Measurements from ENCODE around the gene PPME1.

The PPME1 gene

DNA sequence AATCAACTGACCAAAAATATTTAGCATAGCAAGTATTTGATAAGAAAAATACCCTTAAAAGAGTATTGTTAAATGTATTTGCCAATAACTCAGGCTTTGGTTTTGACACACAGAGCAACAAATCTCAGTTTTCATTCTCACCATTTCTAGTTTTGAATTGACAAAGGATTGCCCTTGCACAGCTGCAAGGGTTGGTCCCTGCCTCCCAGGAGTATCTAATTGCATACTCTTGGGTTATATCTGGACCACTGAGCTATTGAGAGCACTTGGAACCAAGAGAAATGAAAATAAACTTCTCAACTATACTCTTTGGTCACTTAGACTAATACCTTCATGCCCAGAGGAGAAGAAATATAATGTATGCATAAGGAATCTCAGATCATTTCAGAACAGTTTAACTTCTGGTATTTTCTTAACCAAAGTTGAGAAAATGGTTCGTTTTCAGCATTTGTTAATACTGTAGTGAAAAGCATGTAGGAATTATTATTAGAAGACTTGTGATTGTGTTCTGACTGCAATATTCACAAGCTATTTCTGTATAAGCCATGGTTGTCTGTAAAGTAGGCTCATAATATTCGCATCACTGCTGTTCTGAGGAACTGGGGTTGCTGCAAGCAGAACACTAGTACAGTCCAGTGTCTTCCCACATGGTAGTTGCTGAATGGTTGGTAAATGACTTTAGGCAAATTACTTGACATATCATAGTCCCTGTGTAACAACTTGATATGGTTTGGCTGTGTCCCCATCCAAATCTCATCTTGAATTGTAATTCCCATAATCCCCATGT is 8.2 kb upstream of the PPME1 start:
- DNase-seq = no peak

DNA sequence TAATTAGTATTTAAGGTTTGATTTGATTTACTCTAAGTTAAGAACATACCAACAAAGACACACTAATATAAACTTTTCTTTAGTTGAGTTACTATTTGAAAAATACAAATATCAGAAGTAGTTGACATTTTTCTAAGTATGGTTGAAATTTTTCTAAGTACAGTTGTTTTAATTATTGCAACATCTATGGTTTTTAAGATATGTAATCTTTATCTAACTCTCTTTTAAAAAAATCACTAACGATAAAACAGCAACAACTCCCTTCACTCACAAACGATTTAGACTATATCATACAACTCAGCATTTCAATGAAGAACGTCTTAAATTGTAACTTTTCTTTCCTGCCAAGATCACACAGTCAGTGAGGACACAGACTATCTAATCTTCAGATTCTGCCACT is 2.3 kb upstream of the PPME1 start:
- DNase-seq = no peak

DNA sequence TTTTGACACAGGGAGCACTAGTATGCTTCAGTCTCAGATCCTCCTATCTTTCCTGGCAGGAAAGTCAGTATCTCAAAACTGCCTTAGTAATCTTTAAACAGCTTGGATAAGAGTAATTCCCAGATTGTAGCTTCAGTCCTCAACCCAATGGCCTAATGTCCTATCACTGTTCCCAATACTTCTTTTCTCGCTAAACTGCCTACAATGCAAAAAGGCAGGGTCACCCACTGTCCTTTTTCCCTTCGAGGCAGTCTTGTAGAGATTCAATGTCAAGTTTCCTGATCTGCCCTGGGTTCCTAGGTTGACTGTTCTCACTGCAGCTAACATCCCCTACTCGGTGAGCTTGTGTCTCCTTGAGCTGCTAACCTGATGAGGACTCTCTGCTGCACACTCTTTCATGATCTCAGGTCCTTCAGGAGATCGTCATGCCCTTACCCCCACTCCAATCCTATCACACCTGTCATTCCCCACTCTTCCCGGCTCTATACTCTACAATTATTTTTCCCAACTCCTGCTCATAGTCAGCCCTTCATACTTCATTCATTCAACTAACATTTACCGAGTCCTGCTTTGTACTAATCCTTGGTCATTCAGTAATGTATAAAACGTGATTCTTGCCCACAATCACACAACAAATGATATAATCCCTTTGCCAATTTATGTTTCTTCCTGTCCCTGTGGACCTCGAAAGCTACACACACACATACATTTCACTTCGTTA is 1.2 kb upstream of the PPME1 start:
- DNase-seq = peak; percentile 10

DNA sequence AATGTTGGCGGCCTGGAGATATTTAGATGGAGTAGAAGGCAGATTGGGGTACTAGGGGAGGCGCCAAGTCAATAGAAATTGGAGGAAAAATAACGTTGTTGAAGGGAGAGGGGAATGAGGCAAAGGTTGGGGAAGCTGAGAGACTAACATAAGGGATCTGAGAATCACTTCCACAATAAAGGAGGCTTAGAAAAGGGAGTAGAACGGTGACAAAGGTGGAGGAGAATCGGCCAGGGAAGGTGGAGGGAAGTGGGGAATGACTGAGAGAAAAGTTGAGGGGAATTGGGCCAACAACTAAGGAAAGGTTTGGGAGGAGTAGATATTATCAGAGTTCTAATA is 510 bp downstream of the PPME1 start:
- no peak for DNase-seq

DNA sequence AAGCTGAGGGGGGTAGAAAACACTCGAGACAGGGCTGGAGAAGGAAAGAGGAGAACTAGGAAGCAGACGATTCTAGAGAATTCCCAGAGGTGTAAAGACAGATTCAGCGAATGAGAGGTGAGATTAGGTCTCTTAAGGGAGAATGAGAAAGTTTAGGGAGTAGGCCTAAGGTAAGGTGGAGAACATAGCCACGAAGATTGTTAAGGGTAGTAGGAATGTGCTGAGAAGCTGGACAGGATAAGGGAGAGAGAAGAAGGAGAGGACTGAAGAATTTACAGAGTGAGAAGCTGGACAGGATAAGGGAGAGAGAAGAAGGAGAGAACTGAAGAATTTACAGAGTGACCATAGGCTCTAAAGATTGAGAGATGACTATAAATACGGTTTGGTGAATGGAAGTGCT is 908 bp downstream of the PPME1 start:
- DNase-seq = no peak

DNA sequence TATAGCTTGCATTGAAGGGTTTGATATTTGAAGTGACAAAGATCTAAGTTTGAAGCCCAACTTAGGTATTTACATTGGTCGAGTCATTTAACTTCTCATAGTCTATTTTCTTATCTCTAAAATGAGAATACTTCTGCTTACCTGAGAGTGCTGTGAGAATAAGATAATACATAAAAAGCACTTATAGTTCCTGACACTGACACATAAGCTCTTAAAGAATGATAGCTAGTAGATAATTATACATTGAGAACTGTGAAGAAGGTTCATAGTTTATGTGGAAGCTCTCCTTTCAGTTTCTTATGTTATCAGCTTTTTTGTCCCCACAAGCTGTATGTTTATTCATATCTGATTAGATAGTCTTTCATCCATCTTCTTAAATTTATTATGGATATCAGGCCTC is 4.8 kb downstream of the PPME1 start:
- no peak for DNase-seq

DNA sequence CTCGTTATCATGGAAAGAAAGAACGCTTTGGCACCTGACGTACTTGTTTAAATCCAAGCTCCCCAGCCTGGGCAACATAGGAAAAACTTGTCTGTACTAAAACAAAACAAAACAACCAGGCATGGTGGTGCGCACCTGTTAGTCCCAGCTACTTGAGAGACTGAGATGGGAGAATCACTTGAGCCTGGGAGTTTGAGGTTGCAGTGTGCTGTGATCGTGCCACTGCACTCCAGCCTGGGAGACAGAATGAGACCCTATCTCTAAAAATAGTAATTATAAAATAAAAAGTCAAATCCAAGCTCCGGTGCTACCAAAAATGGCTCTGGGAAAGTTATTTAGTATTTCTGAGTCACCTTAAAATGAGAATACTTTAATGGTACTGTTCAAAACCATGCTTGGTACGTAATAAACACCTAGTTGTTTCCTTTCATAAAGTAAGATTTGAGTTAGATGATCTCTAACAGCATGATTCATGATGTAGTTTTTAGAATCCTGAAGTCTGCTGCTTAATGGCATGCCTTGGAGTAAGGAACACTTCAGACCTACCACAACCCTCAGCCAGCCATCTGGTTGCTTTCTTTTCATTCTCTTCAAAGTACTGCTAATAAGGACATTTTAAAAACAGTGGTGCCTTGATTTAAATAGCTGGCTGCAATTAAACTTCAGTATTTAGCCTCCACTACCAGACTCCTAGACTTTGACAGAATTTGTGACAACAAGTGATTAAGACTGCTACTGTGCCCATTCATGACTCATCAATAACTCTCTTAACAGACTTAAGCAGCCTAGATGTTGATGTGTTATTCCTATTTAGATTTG is 8.4 kb downstream of the PPME1 start:
- no peak for DNase-seq

DNA sequence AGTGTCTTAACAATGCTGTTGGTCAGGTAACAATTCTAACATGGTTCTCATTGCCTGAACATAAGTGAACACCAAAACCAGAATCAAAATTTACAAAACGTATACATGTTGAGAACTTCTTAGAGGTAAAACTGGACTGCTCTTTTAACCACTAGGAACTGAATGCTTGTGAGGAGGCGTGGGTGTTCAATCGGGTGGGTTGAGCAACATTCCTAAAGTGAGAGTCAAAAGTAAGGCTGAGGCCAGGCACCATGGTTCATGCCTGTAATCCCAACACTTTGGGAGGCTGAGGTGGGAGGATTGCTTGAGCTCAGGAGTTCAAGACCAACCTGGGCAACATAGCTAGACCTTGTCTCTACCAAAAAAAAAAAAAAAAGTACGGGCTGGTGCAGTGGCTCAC is 11.5 kb downstream of the PPME1 start:
- no peak for DNase-seq

DNA sequence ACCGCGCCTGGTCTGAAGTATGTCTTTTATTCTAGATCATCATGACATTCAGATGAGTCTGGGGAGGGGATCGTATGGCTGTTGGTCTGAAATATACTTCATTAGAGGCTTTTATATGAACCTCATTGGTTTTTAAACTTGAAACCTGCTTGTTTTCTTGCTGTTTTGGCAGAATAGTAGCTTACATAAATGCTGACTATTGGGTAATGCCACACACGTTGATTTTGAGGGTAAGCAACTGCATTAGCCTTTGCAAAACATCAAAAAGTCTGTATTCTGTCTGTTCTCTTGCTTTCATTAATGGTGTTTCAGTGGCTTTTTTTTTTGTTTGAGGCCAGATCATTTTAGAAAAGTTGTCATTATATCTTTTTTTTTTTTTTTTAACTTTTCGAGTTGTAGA is 14.2 kb downstream of the PPME1 start:
- peak; percentile 46 for DNase-seq

DNA sequence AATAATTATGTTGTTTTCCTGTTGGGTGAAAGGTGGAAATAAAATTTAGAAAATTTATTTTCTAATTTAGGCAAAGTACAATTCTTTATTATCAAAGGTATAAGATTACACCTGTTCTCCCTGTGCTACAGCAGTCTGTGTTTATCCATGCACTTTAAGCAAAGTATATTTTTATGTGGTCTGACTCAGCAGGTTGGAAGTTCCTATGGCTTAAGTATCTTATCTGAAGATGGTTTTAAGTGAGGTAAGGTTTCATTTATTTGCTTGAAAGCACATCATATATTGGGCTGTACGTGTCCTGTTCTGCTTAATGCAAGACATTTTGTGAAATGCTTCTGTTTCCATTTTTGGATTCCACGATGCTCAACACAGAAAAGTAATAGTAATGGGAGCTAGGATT is 14.6 kb downstream of the PPME1 start:
- peak; percentile 29 for DNase-seq

DNA sequence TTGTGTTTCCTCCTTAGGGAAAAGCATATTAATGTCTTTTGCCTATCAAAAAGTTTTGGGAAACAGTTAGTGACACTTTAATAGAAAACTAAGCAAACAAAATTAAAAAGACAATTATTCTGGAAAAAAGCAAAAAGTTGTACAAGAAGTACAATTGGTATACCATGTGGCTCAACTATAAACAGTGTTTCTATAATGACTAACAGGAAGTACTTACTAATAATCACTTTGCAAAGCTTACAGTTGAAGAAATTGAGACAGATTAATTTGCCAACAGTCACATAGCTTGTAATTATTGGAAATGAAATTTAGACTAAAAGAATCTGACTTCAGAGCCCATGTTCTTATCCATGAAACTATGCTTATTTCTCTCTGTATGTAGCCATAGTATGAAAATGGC is 24.7 kb downstream of the PPME1 start:
- no peak for DNase-seq

DNA sequence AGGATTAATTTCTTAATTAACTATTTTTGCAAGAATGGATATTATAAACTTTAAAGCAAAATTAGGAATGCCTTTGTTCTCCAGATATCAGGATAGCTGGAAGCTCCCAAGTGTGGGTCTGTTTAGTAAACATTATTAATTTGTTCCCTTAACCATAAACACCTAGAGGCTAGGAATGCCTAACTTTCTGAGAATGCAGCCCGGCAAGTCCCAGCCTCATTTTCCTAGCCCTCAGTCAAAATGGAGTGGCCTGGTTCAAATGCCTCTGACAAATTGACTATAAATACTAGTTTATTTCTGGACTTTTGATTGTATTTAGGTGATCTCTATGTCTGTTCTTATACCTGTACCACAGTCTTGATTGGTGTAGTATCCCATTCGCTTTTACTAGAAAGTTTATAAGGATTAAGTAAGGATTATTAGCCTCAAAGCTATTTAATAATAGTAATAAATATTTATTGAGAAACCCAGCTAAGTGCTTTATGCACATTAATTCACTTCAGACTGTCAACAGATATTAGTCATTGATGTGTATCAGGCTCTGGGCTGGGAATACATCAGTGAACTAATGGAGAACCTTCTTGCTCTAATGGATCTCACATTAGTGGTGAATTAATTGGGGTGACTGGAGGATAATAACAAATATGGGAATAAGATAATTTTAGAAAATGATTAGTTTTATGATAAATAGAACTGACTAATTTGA is 25.8 kb downstream of the PPME1 start:
- DNase-seq = no peak

DNA sequence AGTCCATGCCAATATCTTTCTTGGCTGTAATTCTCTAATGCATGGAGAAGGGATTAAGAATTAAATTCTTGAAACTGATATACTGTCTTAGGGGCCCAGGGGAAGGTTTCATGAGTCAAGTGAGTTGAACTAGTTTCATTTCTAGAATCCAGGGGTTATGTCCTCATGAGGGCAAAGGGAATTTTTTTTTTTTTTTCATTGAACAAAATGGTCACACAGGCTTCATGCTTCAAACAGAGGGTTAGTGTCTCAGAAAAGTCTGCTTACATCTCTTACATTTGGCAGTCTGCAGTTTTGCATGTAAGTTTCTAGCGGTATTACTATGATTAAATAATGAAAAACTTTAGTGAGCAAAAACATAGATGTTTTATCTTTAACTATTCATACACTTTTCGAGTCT is 32.9 kb downstream of the PPME1 start:
- no peak for DNase-seq

DNA sequence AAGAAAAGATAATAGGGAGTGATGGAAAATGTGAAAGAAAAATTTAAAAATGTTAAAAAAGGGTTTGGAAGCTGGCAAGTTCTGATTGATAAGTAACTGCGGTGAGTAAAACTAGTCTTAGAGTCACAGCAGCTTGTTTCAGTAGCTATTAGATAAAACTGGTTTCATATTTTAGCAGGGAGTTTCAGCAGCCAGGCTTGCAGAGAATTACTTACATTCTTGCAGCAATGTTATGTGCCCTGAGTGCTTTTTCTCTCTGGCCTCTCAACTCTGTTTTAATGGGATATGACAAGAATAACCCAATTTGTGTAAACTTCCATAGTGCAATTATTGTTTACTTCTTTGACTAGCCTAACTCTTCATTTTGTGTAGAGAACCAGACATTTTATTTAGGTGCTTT is 33.6 kb downstream of the PPME1 start:
- DNase-seq = no peak

DNA sequence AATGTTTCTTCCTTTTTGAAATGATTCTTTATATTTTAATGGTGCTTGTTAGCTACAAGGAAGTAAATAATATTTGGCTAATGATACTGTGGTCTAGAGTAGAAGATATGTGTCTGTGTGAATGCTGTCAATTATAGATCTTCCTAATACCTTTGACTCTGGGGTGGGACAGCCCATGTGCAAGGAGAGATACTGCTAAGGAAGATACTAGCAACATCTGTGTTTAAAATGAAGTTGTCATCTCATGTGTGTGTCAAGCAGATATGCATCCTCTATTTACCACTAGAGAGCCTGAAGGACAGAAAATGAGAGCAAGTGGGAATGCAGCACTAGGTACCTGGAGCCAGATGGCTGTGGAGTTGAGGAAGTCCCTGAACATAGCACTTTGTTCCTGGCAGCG is 34.1 kb downstream of the PPME1 start:
- DNase-seq = no peak

DNA sequence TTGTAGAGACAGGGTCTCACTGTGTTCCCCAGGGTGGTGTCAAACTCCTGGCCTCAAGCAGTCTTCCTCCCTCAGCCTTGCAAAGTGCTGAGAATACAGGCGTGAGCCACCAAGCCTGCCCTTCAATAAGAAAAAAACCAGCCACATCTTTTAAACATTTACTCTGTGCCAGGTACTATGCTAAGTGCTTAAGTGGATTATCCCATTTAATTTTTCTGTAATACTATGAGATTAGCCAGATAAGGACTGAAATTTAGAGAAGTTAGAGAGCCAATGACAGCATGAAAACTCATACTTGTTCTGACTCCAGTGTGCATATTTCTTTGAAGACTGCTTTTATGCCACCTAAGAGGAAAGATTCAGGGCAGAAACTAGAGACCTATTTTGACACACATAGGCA is 35.7 kb downstream of the PPME1 start:
- no peak for DNase-seq

DNA sequence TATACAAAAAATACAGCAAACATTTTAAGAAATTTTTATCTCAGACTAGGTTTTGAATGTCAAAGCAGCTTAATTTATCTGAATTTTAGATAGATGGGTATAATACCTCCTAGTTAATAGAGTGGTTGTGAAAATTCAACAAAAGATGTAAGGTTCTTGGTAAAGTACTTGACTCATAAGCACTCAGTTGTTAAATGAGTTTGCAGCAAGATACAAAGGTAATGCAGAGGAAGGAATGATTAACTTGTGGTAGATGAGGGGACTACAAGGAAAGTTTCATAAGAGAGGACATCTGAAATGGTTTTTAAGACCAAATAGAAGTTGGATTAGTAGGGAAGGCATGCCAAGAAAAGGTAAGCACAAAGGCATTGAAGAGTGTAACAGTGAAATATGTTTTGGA is 37.4 kb downstream of the PPME1 start:
- DNase-seq = no peak

DNA sequence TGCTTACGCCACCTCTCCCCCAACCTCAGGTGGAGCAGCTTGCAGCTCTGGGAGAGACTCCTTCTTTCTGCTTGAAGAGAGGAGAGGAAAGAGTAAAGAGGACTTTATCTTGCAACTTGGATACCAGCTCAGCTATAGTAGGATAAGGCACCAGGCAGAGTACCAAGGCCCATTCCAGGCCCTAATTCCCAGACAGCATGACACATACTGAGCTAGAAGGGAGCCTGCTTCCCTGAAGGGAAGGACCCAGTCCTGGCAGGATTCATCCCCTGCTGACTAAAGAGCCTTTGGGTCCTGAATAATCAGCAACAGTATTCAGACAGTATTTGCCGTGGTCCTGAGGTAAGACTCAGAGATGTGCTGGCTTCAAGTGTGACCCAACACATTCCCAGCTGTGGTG is 41.4 kb downstream of the PPME1 start:
- no peak for DNase-seq

DNA sequence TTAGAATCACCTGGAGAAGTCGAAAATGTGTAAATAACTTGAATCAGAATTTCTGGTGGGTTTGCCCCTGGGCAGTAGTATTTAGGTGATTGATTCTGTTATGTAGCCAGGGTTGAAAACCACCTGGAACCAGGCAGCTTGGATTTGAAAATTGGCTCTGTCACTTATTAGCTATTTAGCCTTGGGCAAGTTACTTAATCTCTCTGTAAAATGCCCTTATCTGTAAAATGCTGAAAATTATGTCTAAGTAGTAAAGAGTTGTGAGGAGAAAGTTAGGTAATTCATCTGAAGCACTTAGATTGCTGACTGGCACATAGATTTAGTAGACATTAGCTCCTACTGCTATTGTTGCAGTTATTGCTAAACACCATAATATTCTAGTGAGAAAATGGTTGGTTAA is 49.3 kb downstream of the PPME1 start:
- DNase-seq = no peak

DNA sequence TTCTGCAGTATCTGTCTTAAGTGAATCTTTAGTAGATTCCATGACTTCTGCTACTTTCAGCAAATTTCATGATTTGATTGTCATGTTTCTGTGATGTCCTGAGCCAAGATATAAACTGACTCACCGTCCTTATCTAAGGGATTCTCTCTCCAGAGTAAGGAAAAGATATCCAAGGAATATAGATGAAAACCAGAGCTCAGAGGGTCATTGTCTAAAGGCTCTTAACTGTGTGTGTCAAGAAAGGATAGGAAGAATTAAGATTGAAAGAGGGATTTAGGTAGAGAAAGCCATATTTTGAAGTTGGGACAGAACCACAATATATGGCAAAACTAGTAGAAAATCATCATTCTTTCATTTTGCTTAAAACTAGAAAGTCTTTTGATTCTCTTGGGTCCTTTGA is 50.7 kb downstream of the PPME1 start:
- no peak for DNase-seq

DNA sequence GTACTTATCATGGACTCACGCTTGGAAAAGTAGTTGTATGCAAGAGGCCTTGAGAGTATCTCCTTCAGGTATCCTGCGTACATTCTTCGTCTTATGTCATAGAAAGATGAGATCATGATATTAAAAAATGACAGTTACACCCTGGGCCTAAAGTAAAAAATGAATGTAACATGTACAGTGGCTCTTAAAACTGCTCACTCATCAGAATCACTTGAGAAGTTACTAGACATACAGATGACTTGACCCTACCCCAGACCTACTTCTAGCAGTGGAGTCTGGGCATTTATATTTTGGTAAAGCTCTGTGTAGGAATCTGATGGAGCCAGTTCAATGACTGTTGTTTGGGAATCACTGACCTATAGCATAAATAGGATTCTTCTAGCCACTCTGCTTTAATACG is 54.5 kb downstream of the PPME1 start:
- DNase-seq = no peak

DNA sequence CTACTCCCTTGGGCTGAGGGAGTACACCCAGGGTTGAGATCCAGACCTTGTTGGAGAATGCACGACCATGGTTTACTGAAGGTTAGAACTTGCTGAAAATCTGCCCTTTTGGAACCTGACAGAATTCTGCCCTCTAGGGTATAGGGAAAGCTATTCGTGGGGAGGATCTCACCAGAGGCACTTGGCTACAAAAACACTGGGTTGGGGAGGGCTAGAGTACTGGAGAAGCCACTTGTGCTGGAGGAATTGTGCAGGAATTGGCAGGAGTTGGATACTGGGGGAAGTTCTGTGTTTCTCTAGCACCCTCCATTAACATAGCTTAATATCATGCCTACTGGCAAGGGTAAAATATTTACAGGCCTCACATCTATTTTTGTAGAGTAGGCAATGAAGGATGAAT is 55.8 kb downstream of the PPME1 start:
- DNase-seq = no peak

DNA sequence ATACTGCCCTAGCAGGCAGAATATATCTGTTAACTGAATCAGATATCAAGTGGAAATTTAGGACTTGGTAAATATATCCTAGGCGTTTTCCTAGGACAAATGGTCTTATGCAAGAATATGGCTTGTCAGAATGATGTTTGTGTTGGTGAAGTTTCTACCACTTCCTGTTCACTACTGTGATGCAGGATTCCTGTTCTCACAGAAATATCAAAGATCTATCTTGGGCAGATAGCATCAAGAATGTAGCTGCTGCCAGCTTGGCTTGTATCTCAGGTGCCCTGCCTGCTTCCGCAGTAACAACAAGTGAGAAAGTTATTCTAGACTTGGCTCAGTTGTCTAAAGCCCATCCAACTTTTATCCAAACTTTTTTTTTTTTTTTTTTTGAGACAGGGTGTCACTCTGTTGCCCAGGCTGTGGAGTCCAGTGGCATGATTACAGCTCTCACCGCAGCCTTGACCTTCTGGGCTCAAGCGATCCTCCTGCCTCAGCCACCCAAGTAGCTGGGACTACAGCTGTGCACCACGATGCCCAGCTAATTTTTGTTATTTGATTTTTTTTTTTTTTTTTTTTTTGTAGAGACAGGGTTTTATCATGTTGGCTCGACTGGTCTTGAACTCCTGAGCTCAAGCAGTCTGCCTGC is 61.3 kb downstream of the PPME1 start:
- no peak for DNase-seq
